Right lobe of liver (tissue), 6 donors: ENCODE measurements around the gene CAP2. TPM values are rescaled to one million over a fixed set of nuclear protein-coding genes. Genes with fewer than 3 reads are reported as not detected.

Source experiments
- ATAC-seq, 4 donors: fragments of 200-7000 bp; cut with Tn5 transposase; one replicate each; pipeline ENCODE4 v1.9.1; 2020; ENCODE audit warnings: mild to moderate bottlenecking in 4 of 4, moderate library complexity in 4 of 4
- DNase-seq, 3 donors: peaks; one replicate each; pipeline ENCODE4 v3.0.0-alpha.2; 2020
- H3K27ac ChIP-seq, 3 donors: fragments of 200-600 bp; one replicate each; pipeline ENCODE4 v1.8.0; 2022
- H3K27me3 ChIP-seq, 2 donors: fragments of 200-600 bp; one replicate each; pipeline ENCODE4 v1.8.0; 2022
- H3K36me3 ChIP-seq, 4 donors: fragments of 200-600 bp; sonication (generic) in 1 of 4; one replicate each; pipeline versions ENCODE4 v1.5.1 to v1.8.0; 2017 to 2022; ENCODE audit warnings: control low read depth in 1 of 4
- H3K4me1 ChIP-seq, 4 donors: fragments of 200-600 bp; sonication (generic) in 1 of 4; one replicate each; pipeline versions ENCODE4 v1.5.1 to v1.8.0; 2017 to 2022; ENCODE audit warnings: control low read depth in 1 of 4
- H3K4me3 ChIP-seq, 3 donors: fragments of 200-600 bp; one replicate each; pipeline ENCODE4 v1.8.0; 2022
- H3K9me3 ChIP-seq, 4 donors: fragments of 200-600 bp; sonication (generic) in 1 of 4; one replicate each; pipeline versions ENCODE4 v1.5.1 to v1.8.0; 2017 to 2022; ENCODE audit warnings: control low read depth in 1 of 4
- POLR2A ChIP-seq: fragments of 450-650 bp; IDR thresholded peaks from one replicate; pipeline ENCODE4 v1.6.1; 2017; ENCODE audit warnings: antibody characterized with exemption, mild to moderate bottlenecking
- WGBS: methylation state at CpG from one replicate; pipeline ENCODE4 v1.1.6; 2018; ENCODE audit warnings: low coverage, low lambda C conversion rate; ENCODE audit not compliant: insufficient coverage; ENCODE audit errors: missing lambda C conversion rate; 5-methylcytosine and 5-hydroxymethylcytosine counted together
- intact Hi-C, 2 donors: fragments of 100-400 bp; cut with DNase I; formaldehyde crosslinking; loops; one replicate each; pipeline versions ENCODE4 v1.11.2 to v1.14.1; 2022
- small RNA-seq, 2 experiments: library from RNA; depleted of rRNA; stranded (forward); fragments of <200 nt; gene quantifications; one replicate each; pipeline ENCODE3, GENCODE V24; 2016
- total RNA-seq, 6 experiments: library from RNA; depleted of rRNA in 2 of 6; stranded (reverse); fragments of >200 nt in 2 of 6; fragmentation: NEBNext Ultra II Directional in 3 of 6; extraction: Animal tissue kit (Norgen Biotek cat#: 25700) in 3 of 6; gene quantifications; one replicate each; pipeline versions ENCODE4 v1.1.0 to v1.2.4, GENCODE V29; 2016 to 2023
- TF ChIP-seq, protein P1 (sequence below), 4 donors: fragments of 200-600 bp in 3 of 4; fragments of 450-650 bp in 1 of 4; IDR thresholded peaks; one replicate each; pipeline versions ENCODE4 v1.5.1 to v1.8.0; 2016 to 2022; ENCODE audit warnings: antibody characterized with exemption in 4 of 4, mild to moderate bottlenecking in 2 of 4
- donor health status: DM: no; HTN: yes; CAD: no.
- donor health status: DM: no; HTN: no; CAD: no.
- donor health status: DM: no; HTN: no; CAD: no.
- donor health status: DM: no; HTN: yes; CAD: no.
- donor health status: DM: no; HTN: yes; CAD: no.

CAP2 gene
- total RNA-seq, 6 experiments from 2014 or later: 2.1 to 7.4 (median 6.1) TPM

- peak; percentile 64 to 78 (median 69) for ATAC-seq
- TF ChIP-seq, protein P1, sequence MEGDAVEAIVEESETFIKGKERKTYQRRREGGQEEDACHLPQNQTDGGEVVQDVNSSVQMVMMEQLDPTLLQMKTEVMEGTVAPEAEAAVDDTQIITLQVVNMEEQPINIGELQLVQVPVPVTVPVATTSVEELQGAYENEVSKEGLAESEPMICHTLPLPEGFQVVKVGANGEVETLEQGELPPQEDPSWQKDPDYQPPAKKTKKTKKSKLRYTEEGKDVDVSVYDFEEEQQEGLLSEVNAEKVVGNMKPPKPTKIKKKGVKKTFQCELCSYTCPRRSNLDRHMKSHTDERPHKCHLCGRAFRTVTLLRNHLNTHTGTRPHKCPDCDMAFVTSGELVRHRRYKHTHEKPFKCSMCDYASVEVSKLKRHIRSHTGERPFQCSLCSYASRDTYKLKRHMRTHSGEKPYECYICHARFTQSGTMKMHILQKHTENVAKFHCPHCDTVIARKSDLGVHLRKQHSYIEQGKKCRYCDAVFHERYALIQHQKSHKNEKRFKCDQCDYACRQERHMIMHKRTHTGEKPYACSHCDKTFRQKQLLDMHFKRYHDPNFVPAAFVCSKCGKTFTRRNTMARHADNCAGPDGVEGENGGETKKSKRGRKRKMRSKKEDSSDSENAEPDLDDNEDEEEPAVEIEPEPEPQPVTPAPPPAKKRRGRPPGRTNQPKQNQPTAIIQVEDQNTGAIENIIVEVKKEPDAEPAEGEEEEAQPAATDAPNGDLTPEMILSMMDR (IDR thresholded peaks at IDR 0.05): no peak
- no peak for TF ChIP-seq POLR2A
- WGBS: 60% methylated on average over 4 of the region's 4 CpGs
- H3K27me3 ChIP-seq: no peaks in the 10 kb centered on the region
- peak in 1 of 3 donors; percentile 79 for DNase-seq
- peaks cover 0 to 30% (median 6%) of the 10 kb centered on the region in 4 donors for H3K36me3 ChIP-seq
- no peaks in the 10 kb centered on the region for H3K9me3 ChIP-seq
- intact Hi-C loops: no loop called here
- no peak overlapping the region for H3K4me3 ChIP-seq
- peak overlapping the region in 2 of 3 donors; percentile 21 to 54 for H3K27ac ChIP-seq
- H3K4me1 ChIP-seq: peaks cover 0 to 57% (median 20%) of the 10 kb centered on the region in 4 donors
Observed at GRCh38 chr6:17606606-17607005, 213.2 kb downstream of the CAP2 start.

Small RNAs within 50 kb of the gene (small RNA-seq; reads per million reads assigned to genes)
- 0 reads per million in 2 experiments for gene SUMO2P13

Other genes starting within 250 kb of the CAP2 start
- gene RBM24, start 112.2 kb upstream of the CAP2 start, total RNA-seq: 1 to 10 TPM in 2 of 6 experiments, under 1 TPM in 3, not detected in 1; 0.16 to 1.9 (median 0.60) TPM
- gene FAM8A1, start 206.7 kb downstream of the CAP2 start, total RNA-seq: 10 to 100 TPM; 27.5 to 51.4 (median 41.3) TPM